ENCODE data around the gene HEXD.
"Not testable (repeated sequence)": the region's sequence is repeated elsewhere in the genome, so short reads cannot be mapped to it uniquely, and the experiment has no call there.

GRCh38 chr17:82381703-82382009 is 36.5 kb upstream of the HEXD start:
- TF ChIP-seq SP1 (IDR thresholded peaks at IDR 0.05); BHLHE40 (IDR thresholded peaks at IDR 0.05; ENCODE audit: borderline replicate concordance); FOXM1 (IDR thresholded peaks at IDR 0.05; ENCODE audit: borderline replicate concordance); ELF4 (IDR thresholded peaks at IDR 0.05); SUZ12 (IDR thresholded peaks at IDR 0.05); FOXA1 (IDR thresholded peaks at IDR 0.05): not testable (repeated sequence)
- TF ChIP-seq, protein P1, sequence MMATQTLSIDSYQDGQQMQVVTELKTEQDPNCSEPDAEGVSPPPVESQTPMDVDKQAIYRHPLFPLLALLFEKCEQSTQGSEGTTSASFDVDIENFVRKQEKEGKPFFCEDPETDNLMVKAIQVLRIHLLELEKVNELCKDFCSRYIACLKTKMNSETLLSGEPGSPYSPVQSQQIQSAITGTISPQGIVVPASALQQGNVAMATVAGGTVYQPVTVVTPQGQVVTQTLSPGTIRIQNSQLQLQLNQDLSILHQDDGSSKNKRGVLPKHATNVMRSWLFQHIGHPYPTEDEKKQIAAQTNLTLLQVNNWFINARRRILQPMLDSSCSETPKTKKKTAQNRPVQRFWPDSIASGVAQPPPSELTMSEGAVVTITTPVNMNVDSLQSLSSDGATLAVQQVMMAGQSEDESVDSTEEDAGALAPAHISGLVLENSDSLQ (IDR thresholded peaks at IDR 0.05) = not testable (repeated sequence)

All from HEK293T (cell line).